ENCODE results near the gene FAM120AOS. TPM values are rescaled to one million over a fixed set of nuclear protein-coding genes. Genes with fewer than 3 reads are reported as not detected.

The FAM120AOS gene
- total RNA-seq, 2 experiments from 2014 or later: 47.1 to 55.7 TPM

DNA sequence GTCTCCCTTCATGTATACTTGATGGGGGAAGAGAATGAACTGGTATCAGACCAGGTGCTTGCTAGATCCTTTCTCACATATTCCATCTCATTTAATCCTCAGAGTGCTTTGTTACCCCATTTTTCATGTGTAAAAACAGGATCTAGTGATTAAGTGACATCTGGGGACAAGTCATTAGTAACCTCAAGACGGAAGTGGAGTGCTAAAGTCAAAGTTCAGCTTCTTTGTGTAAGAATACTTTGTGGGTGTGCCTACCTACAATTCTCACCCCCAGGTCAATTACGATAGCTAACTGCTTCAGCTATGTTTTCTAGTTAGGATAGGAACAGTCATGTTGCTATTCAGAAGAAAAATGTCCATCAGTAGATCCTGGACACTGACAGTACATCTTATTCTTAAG, 3.1 kb upstream of the FAM120AOS start:
- ChIA-PET CTCF (ENCODE audit: unreplicated experiment) (no interaction called here), POLR2A (interaction anchor here (1.3 to 2.1 kb wide), 3 partner anchors 9 to 110 kb away, joined by 4 to 11 read pairs (median 5); no protein-coding TSS in a partner anchor)
- H3K4me1 ChIP-seq (ENCODE audit: insufficient read depth, low read length, poor library complexity, severe bottlenecking): peaks cover 77% of the 10 kb centered on the region

DNA sequence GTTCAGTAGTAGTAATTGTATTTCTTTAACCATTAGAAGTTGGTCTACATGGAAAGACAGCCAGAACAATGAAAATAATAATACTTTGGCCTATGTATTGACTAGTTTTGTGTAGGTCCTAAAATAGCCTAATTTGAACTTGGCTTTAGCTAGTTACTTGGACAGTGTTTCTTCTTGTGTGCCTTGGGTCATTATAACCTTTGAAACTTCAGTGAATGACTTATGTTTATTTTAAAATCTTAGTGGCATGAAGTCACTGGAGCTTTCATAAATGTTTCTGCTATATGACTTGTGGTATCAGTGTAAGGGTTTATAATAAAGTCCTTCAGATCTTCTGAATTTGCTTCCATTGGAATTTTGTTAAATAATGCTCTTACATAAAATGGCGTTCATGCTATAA, 2.6 kb upstream of the FAM120AOS start:
- no peak for DNase-seq (ENCODE audit: low spot score)
- H3K9me3 ChIP-seq (ENCODE audit: low read length): no peaks in the 10 kb centered on the region
- ChIA-PET CTCF (ENCODE audit: unreplicated experiment) (no interaction called here), POLR2A (interaction anchor here (2.1 kb wide), 1 partner anchor 9 kb away, joined by 11 read pairs; no protein-coding TSS in a partner anchor)
- H3K4me1 ChIP-seq (ENCODE audit: insufficient read depth, low read length, poor library complexity, severe bottlenecking): peaks cover 72% of the 10 kb centered on the region
- peak overlapping the region; percentile 47 for H3K27ac ChIP-seq (ENCODE audit: low read depth, low read length, poor library complexity, severe bottlenecking)
- H4K20me1 ChIP-seq (ENCODE audit: insufficient read depth, low read length): peaks cover 19% of the 10 kb centered on the region; the same call in 1 of the 2 replicates
- no peaks in the 10 kb centered on the region for H3K9me2 ChIP-seq (ENCODE audit: insufficient read depth, low read length)
- no peak overlapping the region for H2AFZ ChIP-seq (ENCODE audit: low read length)
- peak overlapping the region; percentile 31 for H3K4me3 ChIP-seq (ENCODE audit: low read depth, low read length, poor library complexity, severe bottlenecking)
- H3K79me2 ChIP-seq (ENCODE audit: insufficient read depth, low read depth, low read length): peaks cover 94% of the 10 kb centered on the region
- H3K36me3 ChIP-seq (ENCODE audit: insufficient read depth, low read length): peaks cover 69% of the 10 kb centered on the region
- TF ChIP-seq CTCF (conservative IDR thresholded peaks at IDR 0.05; ENCODE audit: low read length): no peak
- intact Hi-C loops (cut with micrococcal nuclease; ENCODE audit: unreplicated experiment): no loop called here
- no TSS peak for BruUV-seq (replicated peaks)
- peak overlapping the region; percentile 52 for H3K4me2 ChIP-seq (ENCODE audit: low read length)

More for the DNA sequence above, 3.1 kb upstream of the FAM120AOS start:
- DNase-seq (ENCODE audit: low spot score): peak; percentile 55
- Histone ChIP-seq H3K27ac (ENCODE audit: low read depth, low read length, poor library complexity, severe bottlenecking) (peak overlapping the region; percentile 47), H3K4me3 (ENCODE audit: low read depth, low read length, poor library complexity, severe bottlenecking) (peak overlapping the region; percentile 31), H3K4me2 (ENCODE audit: low read length) (peak overlapping the region; percentile 52), H3K79me2 (ENCODE audit: insufficient read depth, low read depth, low read length) (peaks cover 96% of the 10 kb centered on the region), H2AFZ (ENCODE audit: low read length) (no peak overlapping the region), H3K36me3 (ENCODE audit: insufficient read depth, low read length) (peaks cover 69% of the 10 kb centered on the region), H4K20me1 (ENCODE audit: insufficient read depth, low read length) (peaks cover 19% of the 10 kb centered on the region; the same call in 1 of the 2 replicates), H3K9me3 (ENCODE audit: low read length) (no peaks in the 10 kb centered on the region), H3K9me2 (ENCODE audit: insufficient read depth, low read length) (no peaks in the 10 kb centered on the region)
- intact Hi-C loops (cut with micrococcal nuclease; ENCODE audit: unreplicated experiment): no loop called here
- TF ChIP-seq CTCF (conservative IDR thresholded peaks at IDR 0.05; ENCODE audit: low read length) (no peak), EZH2phosphoT487 (IDR thresholded peaks at IDR 0.05; ENCODE audit: borderline replicate concordance, low read depth, low read length) (no peak)
- no TSS peak for BruUV-seq (replicated peaks)

GRCh38 chr9:93452710-93453046, 703 bp downstream of the FAM120AOS start:
- Histone ChIP-seq H4K20me1 (ENCODE audit: insufficient read depth, low read length) (peaks cover 19% of the 10 kb centered on the region; the same call in 1 of the 2 replicates), H3K9me2 (ENCODE audit: insufficient read depth, low read length) (no peaks in the 10 kb centered on the region), H3K4me1 (ENCODE audit: insufficient read depth, low read length, poor library complexity, severe bottlenecking) (peaks cover 52% of the 10 kb centered on the region), H3K36me3 (ENCODE audit: insufficient read depth, low read length) (peaks cover 68% of the 10 kb centered on the region), H3K4me2 (ENCODE audit: low read length) (peak overlapping the region; percentile 73), H3K9me3 (ENCODE audit: low read length) (no peaks in the 10 kb centered on the region), H3K79me2 (ENCODE audit: insufficient read depth, low read depth, low read length) (peaks cover 83% of the 10 kb centered on the region), H2AFZ (ENCODE audit: low read length) (no peak overlapping the region), H3K4me3 (ENCODE audit: low read depth, low read length, poor library complexity, severe bottlenecking) (peak overlapping the region; percentile 83), H3K27ac (ENCODE audit: low read depth, low read length, poor library complexity, severe bottlenecking) (peak overlapping the region; percentile 74)
- TF ChIP-seq CTCF (conservative IDR thresholded peaks at IDR 0.05; ENCODE audit: low read length) (no peak), EZH2phosphoT487 (IDR thresholded peaks at IDR 0.05; ENCODE audit: borderline replicate concordance, low read depth, low read length) (no peak)
- CTCF ChIA-PET (ENCODE audit: unreplicated experiment): no interaction called here
- DNase-seq (ENCODE audit: low spot score): no peak
- POLR2A ChIA-PET: interaction anchor here (1.0 to 3.2 kb wide), 3 partner anchors 11 to 114 kb away, joined by 3 to 34 read pairs (median 7); no protein-coding TSS in a partner anchor
- intact Hi-C loops (cut with micrococcal nuclease; ENCODE audit: unreplicated experiment): loop anchor here (1.0 to 5.0 kb wide), 3 partner anchors 114 to 295 kb away; no protein-coding TSS in a partner anchor
- BruUV-seq (replicated peaks): no TSS peak
